PC-3 (cell line): ENCODE measurements around the gene AMZ1. TPM values are rescaled to one million over a fixed set of nuclear protein-coding genes. Genes with fewer than 3 reads are reported as not detected.

Experiments used
- ATAC-seq: fragments of 200-7000 bp; cut with Tn5 transposase; 2 replicates; pipeline ENCODE4 v1.9.1; 2020; ENCODE audit warnings: mild to moderate bottlenecking, moderate library complexity
- BruUV-seq: library from RNA; stranded (reverse); fragments of 400-500 nt; replicated peaks from 2 replicates; lab custom pipeline; 2021; lab: Mats Ljungman, UMichigan
- CTCF ChIA-PET: fragments of 300-600 bp; sonication (Branson Sonifier 250); formaldehyde crosslinking; loops from one replicate; lab custom pipeline; 2022; ENCODE audit warnings: antibody characterized with exemption; lab: Charles Lee
- POLR2A ChIA-PET: fragments of 300-600 bp; sonication (Branson Sonifier 250); formaldehyde crosslinking; loops from one replicate; lab custom pipeline; 2022; ENCODE audit warnings: antibody characterized with exemption; ENCODE audit not compliant: unreplicated experiment; lab: Charles Lee
- DNase-seq: peaks from one replicate; pipeline ENCODE4 v3.0.0-alpha.2; 2015
- H2AFZ ChIP-seq: fragments of 300-600 bp; sonication (generic); 2 replicates; pipeline ENCODE4 v1.6.0; 2016; ENCODE audit warnings: antibody characterized with exemption, low read length
- H3F3A ChIP-seq: fragments of 300-600 bp; sonication (generic); one replicate; pipeline ENCODE4 v1.6.0; 2017; ENCODE audit warnings: antibody characterized with exemption, low read length, control low read depth, mild to moderate bottlenecking; ENCODE audit not compliant: unreplicated experiment
- H3K27ac ChIP-seq: fragments of 300-600 bp; sonication (generic); 2 replicates; pipeline ENCODE4 v1.5.1; 2016; ENCODE audit warnings: mild to moderate bottlenecking, low read length
- H3K27me3 ChIP-seq: fragments of 300-600 bp; sonication (generic); 2 replicates; pipeline ENCODE4 v1.6.1; 2016; ENCODE audit warnings: low read length, mixed read lengths
- H3K36me3 ChIP-seq: fragments of 300-600 bp; sonication (generic); 2 replicates; pipeline ENCODE4 v1.6.1; 2016; ENCODE audit warnings: low read depth, mixed run types, low read length, mixed read lengths
- H3K4me1 ChIP-seq: fragments of 300-600 bp; sonication (generic); 2 replicates; pipeline ENCODE4 v1.5.1; 2016; ENCODE audit warnings: low read length; ENCODE audit not compliant: insufficient read depth
- H3K4me2 ChIP-seq: fragments of 300-600 bp; sonication (generic); 2 replicates; pipeline ENCODE4 v1.6.0; 2016; ENCODE audit warnings: low read length
- H3K4me3 ChIP-seq: fragments of 300-600 bp; sonication (generic); 2 replicates; pipeline ENCODE4 v1.5.1; 2016; ENCODE audit warnings: mild to moderate bottlenecking, low read length, mixed read lengths
- H3K79me2 ChIP-seq: fragments of 300-600 bp; sonication (generic); 2 replicates; pipeline ENCODE4 v1.6.1; 2017; ENCODE audit warnings: low read length, mixed read lengths
- H3K9ac ChIP-seq: fragments of 300-600 bp; sonication (generic); 2 replicates; pipeline ENCODE4 v1.6.0; 2016; ENCODE audit warnings: mild to moderate bottlenecking, low read length
- H3K9me2 ChIP-seq: fragments of 300-600 bp; sonication (generic); replicated peaks from 2 replicates; pipeline ENCODE4 v1.6.1; 2016; ENCODE audit warnings: mixed run types, low read length, mixed read lengths
- H3K9me3 ChIP-seq: fragments of 300-600 bp; sonication (generic); 2 replicates; pipeline ENCODE4 v1.6.1; 2016; ENCODE audit warnings: low read length, mixed read lengths
- H4K20me1 ChIP-seq: fragments of 300-600 bp; sonication (generic); 2 replicates; pipeline ENCODE4 v1.6.1; 2016; ENCODE audit warnings: low read length, mixed read lengths
- CTCF ChIP-seq: fragments of 300-600 bp; sonication (generic); conservative IDR thresholded peaks from 2 replicates; pipeline ENCODE4 v1.5.1; 2017; ENCODE audit warnings: antibody characterized with exemption, low read depth, mild to moderate bottlenecking, low read length
- EZH2 ChIP-seq: fragments of 300-600 bp; sonication (generic); IDR thresholded peaks from one replicate; pipeline ENCODE4 v1.6.1; 2017; ENCODE audit warnings: antibody characterized with exemption, mild to moderate bottlenecking, low read length; ENCODE audit not compliant: unreplicated experiment
- EZH2phosphoT487 ChIP-seq: fragments of 300-600 bp; sonication (generic); IDR thresholded peaks from 2 replicates; pipeline ENCODE4 v1.6.1; 2018; ENCODE audit warnings: mild to moderate bottlenecking, antibody characterized with exemption, low read length, borderline replicate concordance
- intact Hi-C: fragments of 100-400 bp; cut with micrococcal nuclease; formaldehyde crosslinking; loops from 2 replicates; pipeline ENCODE4 v1.9.0; 2023
- total RNA-seq: library from RNA; depleted of rRNA; stranded (reverse); fragments of >200 nt; gene quantifications from 2 replicates; pipeline ENCODE4 v1.2.3, GENCODE V29; 2014

Gene AMZ1
- total RNA-seq, 1 experiment from 2014 or later: not detected

- Histone ChIP-seq H3F3A (no peaks in the 10 kb centered on the region), H3K9me2 (no peaks in the 10 kb centered on the region), H4K20me1 (no peaks in the 10 kb centered on the region), H3K9ac (no peak overlapping the region), H3K27me3 (peaks cover 16% of the 10 kb centered on the region), H2AFZ (no peak overlapping the region), H3K4me2 (no peak overlapping the region), H3K9me3 (no peaks in the 10 kb centered on the region), H3K36me3 (no peaks in the 10 kb centered on the region), H3K79me2 (no peaks in the 10 kb centered on the region), H3K4me1 (no peaks in the 10 kb centered on the region), H3K27ac (no peak overlapping the region), H3K4me3 (no peak overlapping the region)
- intact Hi-C loops: no loop called here
- no peak for ATAC-seq
- POLR2A ChIA-PET: no interaction called here
- DNase-seq: no peak
- no TSS peak for BruUV-seq
- TF ChIP-seq EZH2: no peak
- no peak for TF ChIP-seq CTCF
- no peak for TF ChIP-seq EZH2phosphoT487
- CTCF ChIA-PET: interaction anchor here (0.7 kb wide), 1 partner anchor 178 kb away, joined by 3 read pairs; no protein-coding TSS in a partner anchor
Measured at GRCh38 chr7:2689343-2689847, 1.4 kb downstream of the AMZ1 start.

- no peaks in the 10 kb centered on the region for H4K20me1 ChIP-seq
- ChIA-PET POLR2A (no interaction called here), CTCF (interaction anchor here (0.7 kb wide), 1 partner anchor 177 kb away, joined by 3 read pairs; no protein-coding TSS in a partner anchor)
- no peaks in the 10 kb centered on the region for H3K79me2 ChIP-seq
- no peaks in the 10 kb centered on the region for H3K9me3 ChIP-seq
- H3K4me2 ChIP-seq: no peak overlapping the region
- no peak overlapping the region for H3K4me3 ChIP-seq
- DNase-seq (no peak), ATAC-seq (no peak)
- H3K9ac ChIP-seq: no peak overlapping the region
- TF ChIP-seq EZH2 (no peak), EZH2phosphoT487 (no peak), CTCF (no peak)
- BruUV-seq: no TSS peak
- H3F3A ChIP-seq: no peaks in the 10 kb centered on the region
- no peaks in the 10 kb centered on the region for H3K36me3 ChIP-seq
- peaks cover 16% of the 10 kb centered on the region for H3K27me3 ChIP-seq
- H3K27ac ChIP-seq: no peak overlapping the region
- H3K9me2 ChIP-seq: no peaks in the 10 kb centered on the region
- no peaks in the 10 kb centered on the region for H3K4me1 ChIP-seq
- intact Hi-C loops: no loop called here
- H2AFZ ChIP-seq: no peak overlapping the region
Measured at GRCh38 chr7:2689951-2690705, 2.1 kb downstream of the AMZ1 start.
